Heart left ventricle (tissue), 16 donors: Measurements from ENCODE around the gene RUNX1. TPM values are rescaled to one million over a fixed set of nuclear protein-coding genes. Genes with fewer than 3 reads are reported as not detected.

Experiments used
- ATAC-seq, 4 donors: fragments of 200-7000 bp; cut with Tn5 transposase; one replicate each; pipeline ENCODE4 v1.9.1; 2020 to 2022; ENCODE audit warnings: moderate library complexity in 4 of 4, mild to moderate bottlenecking in 3 of 4, moderate number of reproducible peaks in 1 of 4
- DNase-seq, 5 donors: peaks; one replicate each; pipeline ENCODE4 v3.0.0-alpha.2; 2020
- H3K27ac ChIP-seq, 12 donors: fragments of 200-600 bp; sonication (generic) in 4 of 12; one replicate each; pipeline versions ENCODE4 v1.5.0 to v1.8.0; 2016 to 2022; ENCODE audit warnings: mild to moderate bottlenecking in 2 of 12
- H3K27me3 ChIP-seq, 9 donors: fragments of 200-600 bp; sonication (generic) in 2 of 9; one replicate each; pipeline versions ENCODE4 v1.5.1 to v1.8.0; 2016 to 2022; ENCODE audit warnings: mild to moderate bottlenecking in 3 of 9
- H3K36me3 ChIP-seq, 9 donors: fragments of 200-600 bp; sonication (generic) in 2 of 9; one replicate each; pipeline versions ENCODE4 v1.5.0 to v1.8.0; 2018 to 2022; ENCODE audit warnings: mild to moderate bottlenecking in 2 of 9
- H3K4me1 ChIP-seq, 12 donors: fragments of 200-600 bp; sonication (generic) in 4 of 12; one replicate each; pipeline versions ENCODE4 v1.5.0 to v1.8.0; 2016 to 2022; ENCODE audit warnings: mild to moderate bottlenecking in 3 of 12
- H3K4me3 ChIP-seq, 12 donors: fragments of 200-600 bp; sonication (generic) in 4 of 12; one replicate each; pipeline versions ENCODE4 v1.5.0 to v1.8.0; 2017 to 2022; ENCODE audit warnings: mild to moderate bottlenecking in 9 of 12, moderate library complexity in 4 of 12
- H3K9me3 ChIP-seq, 12 donors: fragments of 200-600 bp; sonication (generic) in 4 of 12; one replicate each; pipeline versions ENCODE4 v1.5.0 to v1.8.0; 2016 to 2022; ENCODE audit warnings: mild to moderate bottlenecking in 1 of 12
- CTCF ChIP-seq, 12 donors: fragments of 200-600 bp; sonication (generic) in 4 of 12; IDR thresholded peaks; one replicate each; pipeline versions ENCODE4 v1.5.0 to v1.8.0; 2018 to 2022; ENCODE audit warnings: antibody characterized with exemption in 12 of 12, mild to moderate bottlenecking in 5 of 12
- POLR2A ChIP-seq, 2 donors: fragments of 450-650 bp; IDR thresholded peaks; one replicate each; pipeline ENCODE4 v1.6.1; 2017; ENCODE audit warnings: antibody characterized with exemption in 2 of 2, mild to moderate bottlenecking in 2 of 2, moderate library complexity in 2 of 2
- WGBS, 4 donors: extraction: QIAGEN DNeasy Blood & Tissue Kit in 2 of 4; methylation state at CpG; one replicate each; pipeline versions ENCODE4 v1.1.5 to v1.1.7; 2013 to 2018; 5-methylcytosine and 5-hydroxymethylcytosine counted together
- intact Hi-C, 10 donors: fragments of 100-400 bp; cut with DNase I; formaldehyde crosslinking; loops; one replicate each; pipeline versions ENCODE4 v1.11.1 to v1.14.2; 2022
- polyA plus RNA-seq, 2 donors: library from polyadenylated mRNA; stranded (reverse); fragments of 200-250 nt; gene quantifications; one replicate each; pipeline ENCODE4 v1.2.3, GENCODE V29; 2013
- total RNA-seq, 9 donors: library from RNA; depleted of rRNA in 2 of 9; stranded (reverse); fragments of >200 nt in 2 of 9; fragmentation: NEBNext Ultra II Directional in 3 of 9; extraction: Animal tissue kit (Norgen Biotek cat#: 25700) in 3 of 9; gene quantifications; one replicate each; pipeline versions ENCODE4 v1.1.0 to v1.2.4, GENCODE V29; 2016 to 2023
- donor health status: ischemic (EF 13 %, LVEDD 7.1; RV severe dilation, severe dysfunction).
- donor health status: healthy with polysubstance abuse.
- donor health status: DM: no; HTN: yes; CAD: no.
- donor health status: DM: no; HTN: no; CAD: no.
- donor health status: ischemic (EF 25% LVEDD 6.9; RV normal size, moderate dysfunction).
- donor health status: ischemic (EF 25% LVEDD 5.7; RV mildly dilated, moderate dysfunction).
- donor health status: healthy.
- donor health status: DM: yes; HTN: yes; CAD: no.
- donor health status: ischemic (EF 35%, LVEDD 5.7; RV mildly dilated, moderate dysfunction).
- donor health status: nonischemic (EF 11% LVEDD 7.7; RV severe dilation, severe dysfunction).
- donor health status: DM: yes; HTN: yes; CAD: no.
- donor health status: PGD.
- donor health status: ischemic (EF 29% LVEDD 5.4; RV normal size, mild dysfunction).
- donor health status: nonischemic (EF 23%, LVEDD 6.1; RV moderate dilation, normal function).

The RUNX1 gene
- total and polyA plus RNA-seq, 11 donors: 0.61 to 54.5 (median 4.1) TPM

- no peaks in the 10 kb centered on the region for H3K9me3 ChIP-seq
- H3K27ac ChIP-seq: no peak overlapping the region
- intact Hi-C loops: no loop called here
- peaks cover 0 to 10% (median 0%) of the 10 kb centered on the region in 12 donors for H3K4me1 ChIP-seq
- WGBS, 4 donors: 78 to 82% (median 80%) methylated on average over 4 of the region's 4 CpGs
- DNase-seq (no peak), ATAC-seq (no peak)
- peaks cover 0 to 14% (median 0%) of the 10 kb centered on the region in 9 donors for H3K27me3 ChIP-seq
- H3K4me3 ChIP-seq: no peak overlapping the region
- no peaks in the 10 kb centered on the region for H3K36me3 ChIP-seq
- TF ChIP-seq POLR2A (IDR thresholded peaks at IDR 0.05): no peak
- TF ChIP-seq CTCF (IDR thresholded peaks at IDR 0.05): no peak
These were observed 120.5 kb downstream of the RUNX1 start for GRCh38 chr21:34928637-34929036.

GRCh38 chr21:34927992-34928391 is 121.1 kb downstream of the RUNX1 start:
- TF ChIP-seq POLR2A (IDR thresholded peaks at IDR 0.05) (no peak), CTCF (IDR thresholded peaks at IDR 0.05) (no peak)
- no peak for ATAC-seq
- no peaks in the 10 kb centered on the region for H3K36me3 ChIP-seq
- 77 to 86% (median 79%) methylated on average over 2 of the region's 2 CpGs for WGBS, 4 donors
- H3K27me3 ChIP-seq: peaks cover 0 to 14% (median 0%) of the 10 kb centered on the region in 9 donors
- H3K4me1 ChIP-seq: peaks cover 0 to 10% (median 0%) of the 10 kb centered on the region in 12 donors
- no peaks in the 10 kb centered on the region for H3K9me3 ChIP-seq
- no peak overlapping the region for H3K4me3 ChIP-seq
- DNase-seq: no peak
- intact Hi-C loops: no loop called here
- H3K27ac ChIP-seq: no peak overlapping the region

- TF ChIP-seq CTCF (IDR thresholded peaks at IDR 0.05): no peak
- TF ChIP-seq POLR2A (IDR thresholded peaks at IDR 0.05): no peak
- DNase-seq (no peak), ATAC-seq (peak in 2 of 4 donors; percentile 39 to 50)
- 43 to 64% (median 57%) methylated on average over 6 of the region's 6 CpGs for WGBS, 4 donors
- Histone ChIP-seq H3K27me3 (peaks cover 0 to 14% (median 0%) of the 10 kb centered on the region in 9 donors), H3K4me1 (peaks cover 0 to 10% (median 0%) of the 10 kb centered on the region in 12 donors), H3K36me3 (no peaks in the 10 kb centered on the region), H3K4me3 (no peak overlapping the region), H3K27ac (peak overlapping the region in 1 of 12 donors; percentile 25), H3K9me3 (no peaks in the 10 kb centered on the region)
- intact Hi-C loops: no loop called here
These were observed 122.2 kb downstream of the RUNX1 start for GRCh38 chr21:34926803-34927467.

GRCh38 chr21:34925597-34925996 is 123.5 kb downstream of the RUNX1 start:
- H3K27me3 ChIP-seq: peaks cover 0 to 9% (median 0%) of the 10 kb centered on the region in 9 donors
- intact Hi-C loops: no loop called here
- H3K9me3 ChIP-seq: no peaks in the 10 kb centered on the region
- H3K4me3 ChIP-seq: no peak overlapping the region
- ATAC-seq (no peak), DNase-seq (no peak)
- TF ChIP-seq CTCF (IDR thresholded peaks at IDR 0.05) (no peak), POLR2A (IDR thresholded peaks at IDR 0.05) (no peak)
- H3K27ac ChIP-seq: no peak overlapping the region
- peaks cover 0 to 10% (median 0%) of the 10 kb centered on the region in 12 donors for H3K4me1 ChIP-seq
- no peaks in the 10 kb centered on the region for H3K36me3 ChIP-seq
- 68 to 79% (median 78%) methylated on average over 4 of the region's 4 CpGs for WGBS, 4 donors
